Suprapubic skin (tissue), 4 donors: Measurements from ENCODE around the gene MOCOS.

Experiments
- EP300 ChIP-seq: sonication (generic); formaldehyde crosslinking; IDR thresholded peaks from one replicate; pipeline ENCODE4 v1.6.1; 2017; ENCODE audit warnings: antibody characterized with exemption
- POLR2A ChIP-seq, 2 donors: fragments of 450-650 bp; IDR thresholded peaks; one replicate each; pipeline ENCODE4 v1.6.1; 2017; ENCODE audit warnings: antibody characterized with exemption in 2 of 2, mild to moderate bottlenecking in 2 of 2, moderate library complexity in 2 of 2
- POLR2AphosphoS5 ChIP-seq, 3 donors: sonication (generic); formaldehyde crosslinking; IDR thresholded peaks; one replicate each; pipeline ENCODE4 v1.6.1; 2017; ENCODE audit warnings: antibody characterized with exemption in 3 of 3
- TF ChIP-seq, protein P1 (sequence below), 2 donors: fragments of 200-600 bp in 1 of 2; fragments of 450-650 bp in 1 of 2; sonication (generic) in 1 of 2; IDR thresholded peaks; one replicate each; pipeline ENCODE4 v1.5.1; 2016 to 2019; ENCODE audit warnings: antibody characterized with exemption in 2 of 2, mild to moderate bottlenecking in 1 of 2, moderate library complexity in 1 of 2

DNA sequence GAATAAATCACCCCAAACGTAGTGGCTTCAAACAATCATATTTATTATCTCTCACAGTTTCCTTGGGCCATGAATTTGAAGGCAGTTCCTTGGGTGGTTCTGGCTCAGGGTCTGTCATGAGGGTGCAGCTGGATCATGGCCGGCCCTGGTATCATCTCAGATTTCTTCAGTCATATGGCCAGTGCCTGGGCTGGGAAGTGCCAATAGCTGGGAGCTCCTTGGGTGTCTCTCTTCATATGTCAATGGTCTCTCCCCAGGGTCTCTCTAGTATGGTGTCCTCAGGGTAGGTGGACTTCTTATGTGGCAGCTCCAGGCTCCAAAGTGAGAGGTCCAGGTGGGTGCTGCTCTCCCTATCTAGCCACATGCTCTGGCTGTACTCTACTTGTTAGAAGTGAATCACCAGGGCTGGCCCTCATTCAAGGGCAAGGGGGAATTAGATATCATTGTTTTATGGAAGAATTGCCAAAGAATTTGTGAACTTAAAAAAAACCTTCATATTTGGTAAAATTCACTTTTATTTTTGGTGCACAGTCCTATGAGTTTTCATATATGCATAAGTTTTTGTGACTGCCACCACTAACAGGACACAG is 125.6 kb downstream of the MOCOS start:
- TF ChIP-seq EP300 (no peak), POLR2A (IDR thresholded peaks at IDR 0.05) (no peak), POLR2AphosphoS5 (IDR thresholded peaks at IDR 0.05) (no peak)
- TF ChIP-seq, protein P1, sequence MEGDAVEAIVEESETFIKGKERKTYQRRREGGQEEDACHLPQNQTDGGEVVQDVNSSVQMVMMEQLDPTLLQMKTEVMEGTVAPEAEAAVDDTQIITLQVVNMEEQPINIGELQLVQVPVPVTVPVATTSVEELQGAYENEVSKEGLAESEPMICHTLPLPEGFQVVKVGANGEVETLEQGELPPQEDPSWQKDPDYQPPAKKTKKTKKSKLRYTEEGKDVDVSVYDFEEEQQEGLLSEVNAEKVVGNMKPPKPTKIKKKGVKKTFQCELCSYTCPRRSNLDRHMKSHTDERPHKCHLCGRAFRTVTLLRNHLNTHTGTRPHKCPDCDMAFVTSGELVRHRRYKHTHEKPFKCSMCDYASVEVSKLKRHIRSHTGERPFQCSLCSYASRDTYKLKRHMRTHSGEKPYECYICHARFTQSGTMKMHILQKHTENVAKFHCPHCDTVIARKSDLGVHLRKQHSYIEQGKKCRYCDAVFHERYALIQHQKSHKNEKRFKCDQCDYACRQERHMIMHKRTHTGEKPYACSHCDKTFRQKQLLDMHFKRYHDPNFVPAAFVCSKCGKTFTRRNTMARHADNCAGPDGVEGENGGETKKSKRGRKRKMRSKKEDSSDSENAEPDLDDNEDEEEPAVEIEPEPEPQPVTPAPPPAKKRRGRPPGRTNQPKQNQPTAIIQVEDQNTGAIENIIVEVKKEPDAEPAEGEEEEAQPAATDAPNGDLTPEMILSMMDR (IDR thresholded peaks at IDR 0.05) = no peak
